ENCODE results near the gene GBGT1.
"Not testable (repeated sequence)": the region's sequence is repeated elsewhere in the genome, so short reads cannot be mapped to it uniquely, and the experiment has no call there.

Gene GBGT1

GRCh38 chr9:133170716-133171115, 7.0 kb upstream of the GBGT1 start:
- Histone ChIP-seq H3K79me2 (ENCODE audit: insufficient read depth, low read length) (no peaks in the 10 kb centered on the region), H3K4me2 (ENCODE audit: low read length) (no peak overlapping the region), H3K27me3 (ENCODE audit: insufficient read depth, low read length) (peaks cover 11% of the 10 kb centered on the region; the same call in 1 of the 2 replicates), H3F3A (ENCODE audit: insufficient read depth, low read length) (no peaks in the 10 kb centered on the region), H3K4me1 (ENCODE audit: insufficient read depth, low read length, severe bottlenecking) (peaks cover 15% of the 10 kb centered on the region), H2AFZ (ENCODE audit: low read length) (no peak overlapping the region), H4K20me1 (ENCODE audit: insufficient read depth, low read length) (no peaks in the 10 kb centered on the region), H3K9me2 (ENCODE audit: low read depth, low read length) (no peaks in the 10 kb centered on the region), H3K27ac (ENCODE audit: low read depth, low read length, poor library complexity, severe bottlenecking) (no peak overlapping the region), H3K36me3 (ENCODE audit: insufficient read depth, low read length) (no peaks in the 10 kb centered on the region), H3K9me3 (ENCODE audit: low read length) (no peaks in the 10 kb centered on the region), H3K9ac (ENCODE audit: low read length) (no peak overlapping the region), H3K4me3 (ENCODE audit: low read depth, low read length, poor library complexity, severe bottlenecking) (no peak overlapping the region)
- TF ChIP-seq EZH2 (IDR thresholded peaks at IDR 0.05; ENCODE audit: borderline replicate concordance, low read length), result no peak
- no peak for TF ChIP-seq CTCF (IDR thresholded peaks at IDR 0.05; ENCODE audit: low read length)

- not testable (repeated sequence) for H3K79me2 ChIP-seq (ENCODE audit: insufficient read depth, low read length); H2AFZ ChIP-seq (ENCODE audit: low read length); H3K9me2 ChIP-seq (ENCODE audit: low read depth, low read length); H3K27ac ChIP-seq (ENCODE audit: low read depth, low read length, poor library complexity, severe bottlenecking); H3K27me3 ChIP-seq (ENCODE audit: insufficient read depth, low read length); H4K20me1 ChIP-seq (ENCODE audit: insufficient read depth, low read length); H3K9me3 ChIP-seq (ENCODE audit: low read length); H3K4me3 ChIP-seq (ENCODE audit: low read depth, low read length, poor library complexity, severe bottlenecking); H3K9ac ChIP-seq (ENCODE audit: low read length); H3F3A ChIP-seq (ENCODE audit: insufficient read depth, low read length); H3K36me3 ChIP-seq (ENCODE audit: insufficient read depth, low read length); H3K4me2 ChIP-seq (ENCODE audit: low read length)
- peaks cover 15% of the 10 kb centered on the region for H3K4me1 ChIP-seq (ENCODE audit: insufficient read depth, low read length, severe bottlenecking)
Observed at GRCh38 chr9:133169687-133170086, 6.0 kb upstream of the GBGT1 start.

- no peak overlapping the region for H3K9ac ChIP-seq (ENCODE audit: low read length)
- H2AFZ ChIP-seq (ENCODE audit: low read length), result no peak overlapping the region
- TF ChIP-seq CTCF (IDR thresholded peaks at IDR 0.05; ENCODE audit: low read length), result no peak
- no peak for TF ChIP-seq EZH2 (IDR thresholded peaks at IDR 0.05; ENCODE audit: borderline replicate concordance, low read length)
- H3K4me2 ChIP-seq (ENCODE audit: low read length), result no peak overlapping the region
- no peak overlapping the region for H3K4me3 ChIP-seq (ENCODE audit: low read depth, low read length, poor library complexity, severe bottlenecking)
- no peaks in the 10 kb centered on the region for H3F3A ChIP-seq (ENCODE audit: insufficient read depth, low read length)
- no peaks in the 10 kb centered on the region for H3K36me3 ChIP-seq (ENCODE audit: insufficient read depth, low read length)
- H3K27me3 ChIP-seq (ENCODE audit: insufficient read depth, low read length), result peaks cover 5% of the 10 kb centered on the region; the same call in 1 of the 2 replicates
- H3K4me1 ChIP-seq (ENCODE audit: insufficient read depth, low read length, severe bottlenecking), result peaks cover 15% of the 10 kb centered on the region
- no peaks in the 10 kb centered on the region for H3K9me2 ChIP-seq (ENCODE audit: low read depth, low read length)
- H3K9me3 ChIP-seq (ENCODE audit: low read length), result no peaks in the 10 kb centered on the region
- H3K79me2 ChIP-seq (ENCODE audit: insufficient read depth, low read length), result no peaks in the 10 kb centered on the region
- H3K27ac ChIP-seq (ENCODE audit: low read depth, low read length, poor library complexity, severe bottlenecking), result no peak overlapping the region
- no peaks in the 10 kb centered on the region for H4K20me1 ChIP-seq (ENCODE audit: insufficient read depth, low read length)
Observed at GRCh38 chr9:133169102-133169501, 5.4 kb upstream of the GBGT1 start.

GRCh38 chr9:133168432-133168831, 4.7 kb upstream of the GBGT1 start:
- peaks cover 22% of the 10 kb centered on the region for H3K4me1 ChIP-seq (ENCODE audit: insufficient read depth, low read length, severe bottlenecking)
- H2AFZ ChIP-seq (ENCODE audit: low read length), result no peak overlapping the region
- H3K4me2 ChIP-seq (ENCODE audit: low read length), result no peak overlapping the region
- H3K27ac ChIP-seq (ENCODE audit: low read depth, low read length, poor library complexity, severe bottlenecking), result no peak overlapping the region
- no peaks in the 10 kb centered on the region for H4K20me1 ChIP-seq (ENCODE audit: insufficient read depth, low read length)
- H3K4me3 ChIP-seq (ENCODE audit: low read depth, low read length, poor library complexity, severe bottlenecking), result no peak overlapping the region
- H3K27me3 ChIP-seq (ENCODE audit: insufficient read depth, low read length), result peaks cover 5% of the 10 kb centered on the region; the same call in 1 of the 2 replicates
- no peak overlapping the region for H3K9ac ChIP-seq (ENCODE audit: low read length)
- H3F3A ChIP-seq (ENCODE audit: insufficient read depth, low read length), result no peaks in the 10 kb centered on the region
- no peaks in the 10 kb centered on the region for H3K79me2 ChIP-seq (ENCODE audit: insufficient read depth, low read length)
- no peak for TF ChIP-seq EZH2 (IDR thresholded peaks at IDR 0.05; ENCODE audit: borderline replicate concordance, low read length)
- no peak for TF ChIP-seq CTCF (IDR thresholded peaks at IDR 0.05; ENCODE audit: low read length)
- H3K9me2 ChIP-seq (ENCODE audit: low read depth, low read length), result no peaks in the 10 kb centered on the region
- no peaks in the 10 kb centered on the region for H3K36me3 ChIP-seq (ENCODE audit: insufficient read depth, low read length)
- H3K9me3 ChIP-seq (ENCODE audit: low read length), result no peaks in the 10 kb centered on the region

All from OCI-LY1 (cell line).